HFF-Myc (cell line): ENCODE measurements around the gene ZBTB48.
A peak's percentile ranks its signal among the peaks of the same experiment; 100 is the strongest.

ENCODE experiments used
- DNase-seq: peaks from one replicate; pipeline ENCODE4 v3.0.0-alpha.2; 2011; ENCODE audit warnings: low read depth; ENCODE audit errors: extremely low read depth
- H3K4me3 ChIP-seq: replicated peaks from 2 replicates; pipeline ENCODE4 v1.5.1; 2011; ENCODE audit warnings: low read depth, mild to moderate bottlenecking, control low read depth, low read length
- CTCF ChIP-seq: IDR thresholded peaks from 2 replicates; pipeline ENCODE4 v1.5.1; 2012; ENCODE audit warnings: mild to moderate bottlenecking, low read depth, low read length, control low read depth; ENCODE audit errors: missing control alignments

The ZBTB48 gene

DNA sequence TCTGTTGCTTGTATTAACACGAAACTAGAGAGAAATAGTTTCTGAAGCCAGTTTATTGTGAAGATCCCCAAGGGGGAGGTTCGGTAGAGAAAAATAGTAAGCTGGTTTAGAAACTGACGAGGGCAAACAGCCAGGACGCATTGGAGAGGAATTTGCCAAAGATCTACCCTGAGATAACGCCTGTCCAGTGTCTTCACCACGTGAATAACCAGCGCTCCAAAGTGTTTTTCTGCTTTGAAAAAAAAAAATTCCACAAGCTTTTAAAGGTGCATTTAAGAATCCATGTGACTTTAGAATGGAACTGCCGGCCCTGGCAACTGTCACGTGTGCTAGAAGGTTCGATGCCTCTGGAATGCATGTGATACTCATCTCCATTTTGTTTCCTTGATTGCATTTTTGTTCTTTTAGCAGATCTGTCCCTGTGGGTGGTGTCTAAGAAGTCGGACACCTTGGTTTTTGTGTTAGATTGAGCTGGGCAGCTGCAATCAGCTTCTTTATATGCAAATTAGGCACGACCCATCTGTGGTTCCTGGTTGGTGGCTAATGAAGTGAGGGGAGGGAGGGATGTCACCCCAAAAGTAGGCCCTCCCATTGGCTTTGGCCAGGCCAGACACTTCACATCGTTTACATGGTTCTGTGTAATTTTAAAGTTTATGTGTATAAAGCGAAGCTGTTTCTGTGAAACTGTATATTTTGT, 43.6 kb downstream of the ZBTB48 start:
- H3K4me3 ChIP-seq, result no peak overlapping the region
- DNase-seq, result no peak
- no peak for TF ChIP-seq CTCF

GRCh38 chr1:6624710-6625583, 45.2 kb downstream of the ZBTB48 start, which contains the start of gene THAP3:
Gene THAP3, plus strand, starts transcription at chr1:6624868. Its CDS starts 351 bp downstream, at chr1:6625219.
- H3K4me3 ChIP-seq, result peak within 1 kb of the TSS; percentile 74
- DNase-seq, result peak; percentile 66
- no peak for TF ChIP-seq CTCF

- no peak for TF ChIP-seq CTCF
- no peak for DNase-seq
- H3K4me3 ChIP-seq, result peak overlapping the region; percentile 74
These were observed 45.9 kb downstream of the ZBTB48 start for GRCh38 chr1:6625584-6626149.

DNA sequence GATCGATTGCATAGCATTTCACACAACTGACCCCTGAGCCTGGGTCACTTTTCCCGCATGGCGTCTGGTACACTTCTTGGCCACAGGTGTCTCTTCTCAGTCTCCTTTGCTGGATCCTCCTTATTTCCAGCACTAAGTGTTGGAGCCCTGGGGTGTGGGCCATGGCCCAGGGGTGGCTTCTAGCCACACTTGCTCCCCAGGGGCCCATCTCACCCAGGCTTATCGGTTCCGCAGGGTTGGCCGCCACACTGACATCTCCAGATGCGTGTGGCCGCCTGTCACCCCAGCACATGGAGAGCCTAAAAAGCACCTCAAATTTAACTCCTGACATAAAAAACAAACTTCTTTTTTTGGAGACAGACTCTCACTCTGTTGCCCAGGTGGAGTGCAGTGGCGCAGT, 47.2 kb downstream of the ZBTB48 start:
- TF ChIP-seq CTCF, result no peak
- H3K4me3 ChIP-seq, result no peak overlapping the region
- no peak for DNase-seq

- H3K4me3 ChIP-seq, result no peak overlapping the region
- TF ChIP-seq CTCF, result no peak
- no peak for DNase-seq
These were observed 48.2 kb downstream of the ZBTB48 start for GRCh38 chr1:6627841-6628545.

DNA sequence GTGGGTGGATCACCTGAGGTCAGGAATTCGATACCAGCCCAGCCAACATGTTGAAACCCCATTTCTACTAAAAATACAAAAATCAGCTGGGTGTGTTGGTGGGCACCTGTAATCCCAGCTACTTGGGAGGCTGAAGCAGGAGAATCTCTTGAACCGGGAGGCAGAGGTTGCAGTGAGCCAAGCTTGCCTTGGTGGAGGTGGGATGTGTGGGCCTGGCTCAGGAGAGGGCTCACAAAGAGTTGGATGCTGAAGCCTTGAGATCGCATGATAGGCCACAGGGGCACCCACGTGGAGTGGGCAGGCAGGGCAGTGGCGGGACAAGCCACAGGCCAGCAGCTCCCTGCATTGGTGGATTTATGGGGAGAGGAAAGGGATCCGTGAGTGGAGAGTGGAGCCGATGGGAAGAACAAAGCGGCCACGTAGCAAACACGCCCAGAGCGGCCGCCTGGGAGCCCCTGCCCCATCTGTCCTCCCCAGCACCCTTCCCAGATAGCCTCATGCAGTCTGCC, 49.2 kb downstream of the ZBTB48 start:
- no peak for DNase-seq
- H3K4me3 ChIP-seq, result no peak overlapping the region
- no peak for TF ChIP-seq CTCF
